Measurements from ENCODE around the gene TRPC4AP.

GRCh38 chr20:34980543-34981233, 111.9 kb downstream of the TRPC4AP start:
- no peak for TF ChIP-seq POLR2A (IDR thresholded peaks at IDR 0.05; ENCODE audit: borderline replicate concordance, extremely low read depth, insufficient read depth, insufficient read length)
- TF ChIP-seq CTCF (IDR thresholded peaks at IDR 0.05 in 2 of 3, conservative IDR thresholded peaks at IDR 0.05 in 1 of 3; ENCODE audit: borderline replicate concordance in 1 of 3, insufficient read depth in 1 of 3, low read depth in 2 of 3, low read length in 2 of 3), result no peak
